ENCODE measurements around the gene PAX5. TPM values are rescaled to one million over a fixed set of nuclear protein-coding genes. Genes with fewer than 3 reads are reported as not detected.

Gene PAX5
- total and polyA plus RNA-seq, 2 experiments from 2014 or later = not detected

DNA sequence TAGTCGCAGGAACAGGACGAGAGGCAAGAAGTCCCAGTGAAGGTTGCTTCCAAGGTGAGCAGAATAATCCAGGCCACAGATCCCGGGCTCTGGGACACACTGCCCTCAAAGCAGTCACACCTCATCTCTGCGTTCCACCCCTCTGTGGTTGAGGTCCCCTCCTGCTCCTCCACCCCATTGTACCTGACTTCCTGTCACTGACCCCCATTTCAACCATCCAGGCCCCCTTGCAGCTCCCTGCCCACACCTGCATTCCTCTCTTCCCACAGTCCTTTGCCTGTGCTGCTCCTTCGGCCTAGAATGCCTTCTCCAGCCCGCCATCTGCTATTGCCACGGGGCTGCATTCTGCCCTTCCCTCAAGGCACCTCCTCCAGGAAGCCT lies 73.5 kb downstream of the PAX5 start:
- Histone ChIP-seq H3F3A (ENCODE audit: insufficient read depth) (no peaks in the 10 kb centered on the region), H3K4me1 (ENCODE audit: insufficient read depth) (no peaks in the 10 kb centered on the region), H2AFZ (no peak overlapping the region), H4K20me1 (ENCODE audit: insufficient read depth) (no peaks in the 10 kb centered on the region), H3K27ac (no peak overlapping the region), H3K9me2 (ENCODE audit: insufficient read depth) (no peaks in the 10 kb centered on the region), H3K4me3 (no peak overlapping the region), H3K79me2 (ENCODE audit: insufficient read depth) (no peaks in the 10 kb centered on the region), H3K9ac (no peak overlapping the region), H3K36me3 (ENCODE audit: low read depth) (no peaks in the 10 kb centered on the region), H3K4me2 (ENCODE audit: unreplicated experiment) (no peak overlapping the region), H3K27me3 (replicated peaks; ENCODE audit: insufficient read depth) (peaks cover 23% of the 10 kb centered on the region), H3K9me3 (ENCODE audit: low read depth) (no peaks in the 10 kb centered on the region)
- DNase-seq = no peak
- TF ChIP-seq EZH2phosphoT487 (IDR thresholded peaks at IDR 0.05; ENCODE audit: insufficient read depth, low read depth) (no peak), EZH2 (IDR thresholded peaks at IDR 0.05; ENCODE audit: insufficient read depth, poor library complexity, severe bottlenecking) (no peak)
- in situ Hi-C loops (cut with MboI) = no loop called here
- WGBS, 2 experiments (ENCODE audit: low coverage in 1 of 2, low lambda C conversion rate in 2 of 2, missing lambda C conversion rate in 2 of 2) = 76 to 82% methylated on average over 7 of the region's 7 CpGs

DNA sequence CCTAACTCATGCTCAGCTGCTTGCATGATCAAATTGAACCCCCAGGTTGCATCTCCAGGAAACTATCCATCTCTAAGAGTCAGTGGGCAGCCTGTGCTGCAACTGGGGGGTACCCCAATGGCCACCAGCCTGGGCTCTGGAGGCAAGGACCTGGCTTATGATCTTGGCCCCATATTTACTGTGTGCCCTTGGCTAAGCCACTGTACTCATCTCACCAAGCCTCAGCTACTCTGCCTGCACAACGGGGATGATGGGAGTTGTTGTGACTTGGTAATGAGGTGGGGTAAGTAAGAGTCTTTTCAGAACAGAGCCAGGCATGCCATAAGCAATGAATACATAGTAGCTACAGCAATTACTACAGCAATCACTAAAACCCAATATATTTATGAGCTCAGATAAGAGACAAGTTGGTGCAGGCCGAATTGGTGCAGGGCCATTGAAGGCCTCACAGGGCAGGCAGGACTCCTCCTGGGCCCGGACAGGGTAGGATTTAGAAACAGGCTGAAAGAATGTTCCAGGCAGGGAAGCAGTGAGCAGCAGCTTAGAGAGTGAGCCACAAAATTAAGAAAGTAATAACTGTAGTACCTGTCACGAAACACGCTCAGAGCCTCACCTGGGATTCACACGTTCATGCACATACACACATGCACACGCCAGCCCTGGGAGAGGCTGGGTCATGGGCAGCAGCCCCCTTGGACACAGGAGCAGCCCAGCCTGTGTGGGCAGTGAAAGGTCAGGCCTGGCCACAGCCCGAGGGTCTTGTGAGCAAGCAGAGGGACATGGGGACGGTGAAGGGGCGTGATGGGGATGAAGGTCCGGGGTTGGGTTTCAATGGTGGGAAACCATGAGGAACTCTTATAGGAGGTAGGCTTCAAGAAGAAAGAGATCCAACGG lies 74.1 kb downstream of the PAX5 start:
- Histone ChIP-seq H3K4me2 (ENCODE audit: unreplicated experiment) (no peak overlapping the region), H3K27me3 (replicated peaks; ENCODE audit: insufficient read depth) (peaks cover 29% of the 10 kb centered on the region)
- in situ Hi-C loops (cut with MboI) = no loop called here

DNA sequence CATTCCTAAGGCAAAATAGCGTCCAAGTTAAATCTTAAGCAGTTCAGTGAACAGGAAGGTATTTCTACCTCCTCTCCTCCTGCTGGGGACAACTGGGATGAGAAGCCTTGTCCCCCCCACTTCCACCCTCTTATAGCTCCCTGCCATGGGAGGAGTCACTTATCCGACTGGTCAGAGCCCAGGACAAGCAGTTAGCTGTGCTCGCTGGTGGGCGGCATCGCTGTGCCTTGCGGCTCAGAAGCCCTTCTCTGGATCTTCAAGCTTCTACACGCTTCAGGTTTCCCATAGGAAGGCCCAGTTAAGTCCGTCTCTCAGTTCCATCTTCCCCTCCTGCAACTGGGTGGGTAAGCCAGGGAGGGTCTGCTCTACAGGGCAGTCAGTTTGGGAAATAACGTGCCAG lies 77.2 kb downstream of the PAX5 start:
- Histone ChIP-seq H3K9ac (no peak overlapping the region), H3K79me2 (ENCODE audit: insufficient read depth) (no peaks in the 10 kb centered on the region), H3K27me3 (replicated peaks; ENCODE audit: insufficient read depth) (peaks cover 44% of the 10 kb centered on the region), H2AFZ (no peak overlapping the region), H3K4me3 (no peak overlapping the region), H3K9me2 (ENCODE audit: insufficient read depth) (no peaks in the 10 kb centered on the region), H3K4me2 (ENCODE audit: unreplicated experiment) (no peak overlapping the region), H3K36me3 (ENCODE audit: low read depth) (no peaks in the 10 kb centered on the region), H3K4me1 (ENCODE audit: insufficient read depth) (no peaks in the 10 kb centered on the region), H4K20me1 (ENCODE audit: insufficient read depth) (no peaks in the 10 kb centered on the region), H3F3A (ENCODE audit: insufficient read depth) (no peaks in the 10 kb centered on the region), H3K27ac (no peak overlapping the region), H3K9me3 (ENCODE audit: low read depth) (no peaks in the 10 kb centered on the region)
- TF ChIP-seq EZH2 (IDR thresholded peaks at IDR 0.05; ENCODE audit: insufficient read depth, poor library complexity, severe bottlenecking) = no peak
- TF ChIP-seq EZH2phosphoT487 (IDR thresholded peaks at IDR 0.05; ENCODE audit: insufficient read depth, low read depth) = no peak
- in situ Hi-C loops (cut with MboI) = no loop called here
- WGBS, 2 experiments (ENCODE audit: low coverage in 1 of 2, low lambda C conversion rate in 2 of 2, missing lambda C conversion rate in 2 of 2) = 51 to 64% methylated on average over 9 of the region's 9 CpGs
- DNase-seq = no peak

More for the DNA sequence above, 74.1 kb downstream of the PAX5 start:
- Histone ChIP-seq H3K27ac (no peak overlapping the region), H3K9me3 (ENCODE audit: low read depth) (no peaks in the 10 kb centered on the region), H3K4me3 (no peak overlapping the region), H2AFZ (no peak overlapping the region), H3F3A (ENCODE audit: insufficient read depth) (no peaks in the 10 kb centered on the region), H3K9me2 (ENCODE audit: insufficient read depth) (no peaks in the 10 kb centered on the region), H3K36me3 (ENCODE audit: low read depth) (no peaks in the 10 kb centered on the region), H3K4me1 (ENCODE audit: insufficient read depth) (no peaks in the 10 kb centered on the region), H3K79me2 (ENCODE audit: insufficient read depth) (no peaks in the 10 kb centered on the region), H3K9ac (no peak overlapping the region), H4K20me1 (ENCODE audit: insufficient read depth) (no peaks in the 10 kb centered on the region)
- TF ChIP-seq EZH2phosphoT487 (IDR thresholded peaks at IDR 0.05; ENCODE audit: insufficient read depth, low read depth) (no peak), EZH2 (IDR thresholded peaks at IDR 0.05; ENCODE audit: insufficient read depth, poor library complexity, severe bottlenecking) (no peak)
- 79 to 80% methylated on average over 12 of the region's 12 CpGs for WGBS, 2 experiments (ENCODE audit: low coverage in 1 of 2, low lambda C conversion rate in 2 of 2, missing lambda C conversion rate in 2 of 2)
- DNase-seq = no peak

DNA sequence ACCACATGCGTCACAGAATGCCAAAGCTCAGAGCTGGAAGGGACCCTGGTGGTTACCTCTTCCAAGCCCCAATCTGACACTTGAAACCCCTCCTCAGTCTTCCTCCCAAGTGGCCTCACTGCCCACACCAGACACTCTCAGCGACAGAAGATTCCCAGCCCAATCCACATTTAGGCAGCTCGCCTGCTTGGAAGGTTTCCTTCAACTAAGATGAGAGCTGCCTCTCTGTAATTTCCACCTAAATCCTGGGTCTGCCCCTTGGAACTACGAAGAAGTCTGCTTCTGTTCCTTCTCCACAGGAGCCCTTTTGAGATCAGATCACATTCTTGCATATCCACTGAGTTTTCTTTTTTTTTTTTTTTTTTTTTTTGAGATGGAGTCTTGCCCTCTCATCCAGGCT lies 83.7 kb downstream of the PAX5 start:
- no peaks in the 10 kb centered on the region for H3K9me3 ChIP-seq (ENCODE audit: low read depth)
- TF ChIP-seq EZH2 (IDR thresholded peaks at IDR 0.05; ENCODE audit: insufficient read depth, poor library complexity, severe bottlenecking) = no peak
- TF ChIP-seq EZH2phosphoT487 (IDR thresholded peaks at IDR 0.05; ENCODE audit: insufficient read depth, low read depth) = no peak
- H4K20me1 ChIP-seq (ENCODE audit: insufficient read depth) = no peaks in the 10 kb centered on the region
- H3K4me3 ChIP-seq = no peak overlapping the region
- no peak for DNase-seq
- H3F3A ChIP-seq (ENCODE audit: insufficient read depth) = no peaks in the 10 kb centered on the region
- H3K79me2 ChIP-seq (ENCODE audit: insufficient read depth) = no peaks in the 10 kb centered on the region
- H3K27ac ChIP-seq = no peak overlapping the region
- in situ Hi-C loops (cut with MboI) = no loop called here
- H2AFZ ChIP-seq = no peak overlapping the region
- H3K27me3 ChIP-seq (replicated peaks; ENCODE audit: insufficient read depth) = peaks cover 40% of the 10 kb centered on the region
- no peaks in the 10 kb centered on the region for H3K9me2 ChIP-seq (ENCODE audit: insufficient read depth)
- no peak overlapping the region for H3K4me2 ChIP-seq (ENCODE audit: unreplicated experiment)
- no peak overlapping the region for H3K9ac ChIP-seq
- no peaks in the 10 kb centered on the region for H3K36me3 ChIP-seq (ENCODE audit: low read depth)
- H3K4me1 ChIP-seq (ENCODE audit: insufficient read depth) = no peaks in the 10 kb centered on the region
- WGBS, 2 experiments (ENCODE audit: low coverage in 1 of 2, low lambda C conversion rate in 2 of 2, missing lambda C conversion rate in 2 of 2) = 12 to 23% methylated on average over 4 of the region's 4 CpGs
